ENCODE results near the gene KSR1.

GRCh38 chr17:27460196-27460725 is 4.0 kb downstream of the KSR1 start:
- TF ChIP-seq CTCF (IDR thresholded peaks at IDR 0.05) (no peak), POLR2A (IDR thresholded peaks at IDR 0.05) (no peak)
